Smooth muscle cell of trachea (primary cell): ENCODE results near the gene CMC4. TPM values are rescaled to one million over a fixed set of nuclear protein-coding genes. Genes with fewer than 3 reads are reported as not detected.

Experiments
- total RNA-seq: library from RNA; depleted of rRNA; stranded (reverse); fragments of >200 nt; gene quantifications from 2 replicates; pipeline ENCODE4 v1.2.1, GENCODE V29; 2014

CMC4 gene, protein sequence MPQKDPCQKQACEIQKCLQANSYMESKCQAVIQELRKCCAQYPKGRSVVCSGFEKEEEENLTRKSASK
- total RNA-seq, result 11.2 and 11.6 TPM in 2 replicates

DNA sequence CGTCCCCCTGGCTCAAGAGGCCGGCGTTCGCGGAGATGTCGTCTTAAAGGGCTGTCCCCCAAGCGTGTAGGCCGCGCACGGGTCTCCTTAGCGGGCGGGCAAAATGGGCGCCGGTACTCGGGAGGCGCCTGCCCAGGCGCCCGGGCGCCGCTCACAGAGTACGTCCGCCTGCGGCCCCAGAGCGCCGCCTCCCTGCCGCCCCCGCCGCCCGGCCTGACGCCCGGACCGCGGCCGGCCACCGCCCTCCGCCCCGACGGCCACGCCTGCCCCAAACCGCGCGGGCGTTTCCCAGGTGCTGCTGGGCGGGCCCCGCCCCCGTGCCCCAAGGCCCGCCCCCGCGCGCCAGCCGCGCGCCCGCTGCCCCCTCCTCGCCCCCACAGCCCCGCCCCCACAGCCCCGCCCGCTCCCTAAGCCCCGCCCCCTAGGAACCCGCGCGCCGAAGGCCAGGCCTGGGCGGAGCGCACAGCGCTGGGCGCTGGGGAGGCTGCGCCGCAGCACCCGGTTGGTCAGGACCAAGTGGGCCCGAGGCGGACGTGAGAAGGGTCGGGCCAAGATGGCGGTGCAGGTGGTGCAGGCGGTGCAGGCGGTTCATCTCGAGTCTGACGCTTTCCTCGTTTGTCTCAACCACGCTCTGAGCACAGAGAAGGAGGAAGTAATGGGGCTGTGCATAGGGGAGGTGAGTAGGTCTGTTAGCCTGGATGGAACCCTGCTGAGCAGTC lies at the start of gene CMC4, which contains the start of the genes BRCC3 and MTCP1:
TSS of gene CMC4 (minus strand) at position 162 of the 719 bp plus-strand sequence. CDS start 7,113 bp downstream, outside the sequence.
TSS of gene BRCC3 (plus strand) at position 534 of the 719 bp plus-strand sequence. CDS start at position 554, 20 bp downstream.
TSS of gene MTCP1 (minus strand) at position 162 of the 719 bp plus-strand sequence. CDS start 5,126 bp downstream, outside the sequence.

DNA sequence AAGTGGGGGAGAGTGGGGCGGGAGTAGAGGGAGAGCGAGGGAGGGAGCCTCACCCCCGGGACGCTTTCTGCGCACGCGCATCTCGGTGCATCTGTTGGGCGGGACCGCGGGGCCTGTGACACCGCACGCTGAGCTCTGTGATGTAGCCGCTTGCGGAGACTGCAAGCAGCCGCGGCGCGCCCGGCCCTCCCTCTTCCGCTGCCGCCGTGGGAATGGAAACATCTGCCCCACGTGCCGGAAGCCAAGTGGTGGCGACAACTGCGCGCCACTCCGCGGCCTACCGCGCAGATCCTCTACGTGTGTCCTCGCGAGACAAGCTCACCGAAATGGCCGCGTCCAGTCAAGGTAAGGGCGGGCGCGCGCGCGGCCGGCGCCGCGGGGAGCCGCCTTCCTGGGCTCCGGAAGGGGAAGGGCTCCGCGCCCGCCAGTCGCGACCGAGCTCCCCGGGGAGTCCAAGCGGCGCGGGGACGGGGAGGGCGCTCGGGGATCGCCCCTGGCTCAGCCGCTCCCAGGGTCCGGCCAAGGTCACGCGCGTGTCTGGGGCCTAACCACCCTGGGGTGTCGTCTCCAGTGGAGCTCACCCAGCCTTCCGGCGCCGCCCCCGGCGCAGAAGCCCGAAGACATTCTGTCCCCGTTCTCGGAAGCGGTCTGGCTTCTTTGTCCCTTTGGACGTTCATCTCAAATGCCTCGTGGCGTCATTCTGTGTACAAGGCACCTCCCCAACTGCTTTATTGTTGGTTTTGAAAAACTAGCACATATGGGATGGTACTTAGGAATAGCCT lies 44.0 kb downstream of the CMC4 start, which contains the start of gene FUNDC2:
TSS of gene FUNDC2 (plus strand) at position 118 of the 782 bp plus-strand sequence. CDS start at position 213, 95 bp downstream.

DNA sequence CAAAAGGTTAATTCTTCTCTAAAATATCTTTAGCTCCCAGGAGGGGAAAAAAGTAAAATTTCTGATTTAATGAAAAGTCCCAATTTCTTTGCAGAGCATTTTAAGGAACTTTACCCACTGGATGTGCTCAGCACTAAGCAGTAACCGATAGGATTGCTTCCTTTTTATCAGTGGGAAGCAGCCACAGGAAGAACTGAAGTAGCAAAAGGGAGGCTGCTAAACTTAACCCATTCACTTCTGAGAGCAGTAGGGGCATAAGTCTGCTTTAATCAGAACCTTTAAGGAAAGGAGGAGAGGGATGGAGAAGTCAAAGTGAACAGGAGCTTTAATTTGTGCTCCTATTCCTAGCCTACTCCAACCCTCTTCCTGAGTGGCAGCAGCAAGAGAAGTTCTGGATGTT lies 48.4 kb downstream of the CMC4 start, which contains the start of gene F8:
TSS of gene F8 (minus strand) at position 139 of the 400 bp plus-strand sequence. CDS start 171 bp downstream, outside the sequence.

Other genes with a start within 250 kb of the CMC4 start
- not detected in 2 replicates for gene SMIM9, start 236.5 kb downstream of the CMC4 start, total RNA-seq
- 8.3 TPM in 1 of 2 replicates, not detected in the other for gene F8A1, start 184.8 kb downstream of the CMC4 start, total RNA-seq
- gene F8, start 48.4 kb downstream of the CMC4 start, total RNA-seq, result 5.5 and 9.4 TPM in 2 replicates
- gene FUNDC2, start 44.3 kb downstream of the CMC4 start, total RNA-seq, result 28.9 and 51.1 TPM in 2 replicates
- 4.0 and 9.5 TPM in 2 replicates for gene MTCP1, start within 50 bp of the CMC4 start, total RNA-seq
- gene BRCC3, start 372 bp upstream of the CMC4 start, total RNA-seq, result 12.7 and 19.5 TPM in 2 replicates
- gene VBP1, start 145.3 kb upstream of the CMC4 start, total RNA-seq, result 42.5 and 97.0 TPM in 2 replicates
- gene RAB39B, start 193.4 kb upstream of the CMC4 start, total RNA-seq, result 1.3 and 1.7 TPM in 2 replicates